ENCODE data around the gene NAB2.
"Not testable (repeated sequence)": the region's sequence is repeated elsewhere in the genome, so short reads cannot be mapped to it uniquely, and the experiment has no call there.

Gene NAB2

GRCh38 chr12:57088354-57089270 lies at the start of gene NAB2:
Gene NAB2, plus strand, starts transcription at chr12:57089114. Its CDS starts 158 bp downstream, at chr12:57089272.
- DNase-seq, result peak; percentile 91

DNA sequence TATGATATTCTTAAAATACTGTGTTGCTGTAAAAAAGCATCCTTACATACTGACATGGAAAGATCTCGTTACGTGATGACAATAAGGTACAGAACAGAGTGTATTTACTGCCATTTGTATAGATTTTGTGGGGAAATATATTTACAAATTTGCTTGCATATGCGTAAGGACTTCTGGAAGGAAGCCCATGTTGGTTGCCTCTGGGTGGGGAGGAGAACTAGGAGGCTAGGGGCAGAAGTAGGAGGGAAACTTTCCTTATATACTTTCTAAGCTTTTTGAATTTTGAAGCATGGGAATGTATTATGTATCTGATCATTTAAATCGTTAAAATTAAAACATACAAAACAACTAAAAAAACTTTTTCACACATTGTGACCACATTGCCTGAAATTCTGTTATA lies 48.7 kb upstream of the NAB2 start:
- DNase-seq, result no peak

DNA sequence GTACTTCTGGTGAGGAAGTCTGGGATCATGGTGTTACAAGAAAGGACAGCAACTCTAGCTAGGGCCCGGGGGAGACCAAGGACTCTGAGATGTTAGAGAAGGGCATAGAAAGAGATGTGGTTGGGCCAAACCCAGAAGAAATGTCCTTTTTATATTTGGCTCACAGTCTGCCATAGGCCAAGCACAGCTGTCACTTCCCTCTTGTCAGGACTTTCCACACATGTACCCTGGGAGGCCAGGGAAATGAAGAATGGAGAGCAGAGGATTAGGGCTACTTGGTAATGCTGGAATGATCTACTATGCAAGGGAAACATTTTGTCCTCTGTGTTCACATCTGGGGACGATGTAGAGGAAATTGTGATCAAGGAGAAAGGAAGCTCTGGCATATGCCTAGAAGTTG lies 48.2 kb upstream of the NAB2 start:
- no peak for DNase-seq

- DNase-seq, result no peak
These were observed 46.2 kb upstream of the NAB2 start for GRCh38 chr12:57042695-57043094.

DNA sequence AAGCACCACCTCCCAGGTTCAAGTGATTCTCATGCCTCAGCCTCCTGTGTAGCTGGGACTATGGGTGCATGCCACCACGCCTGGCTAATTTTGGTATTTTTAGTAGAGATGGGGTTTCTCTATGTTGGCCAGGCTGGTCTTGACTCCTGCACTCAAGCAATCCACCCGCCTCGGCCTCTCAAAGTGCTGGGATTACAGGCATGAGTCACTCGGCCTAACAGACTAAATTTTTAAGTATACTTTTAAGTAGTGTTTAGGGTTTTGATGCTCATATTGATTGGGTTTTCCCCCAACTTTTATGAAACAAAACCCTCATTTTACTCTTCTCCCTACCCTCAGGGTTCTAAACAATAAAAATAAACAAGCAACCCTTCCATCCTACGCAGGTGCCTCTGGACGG lies 44.4 kb upstream of the NAB2 start:
- DNase-seq, result no peak

GRCh38 chr12:57044889-57045288 lies 44.0 kb upstream of the NAB2 start:
- DNase-seq, result no peak

GRCh38 chr12:57046086-57046791 lies 42.7 kb upstream of the NAB2 start:
- no peak for DNase-seq

DNA sequence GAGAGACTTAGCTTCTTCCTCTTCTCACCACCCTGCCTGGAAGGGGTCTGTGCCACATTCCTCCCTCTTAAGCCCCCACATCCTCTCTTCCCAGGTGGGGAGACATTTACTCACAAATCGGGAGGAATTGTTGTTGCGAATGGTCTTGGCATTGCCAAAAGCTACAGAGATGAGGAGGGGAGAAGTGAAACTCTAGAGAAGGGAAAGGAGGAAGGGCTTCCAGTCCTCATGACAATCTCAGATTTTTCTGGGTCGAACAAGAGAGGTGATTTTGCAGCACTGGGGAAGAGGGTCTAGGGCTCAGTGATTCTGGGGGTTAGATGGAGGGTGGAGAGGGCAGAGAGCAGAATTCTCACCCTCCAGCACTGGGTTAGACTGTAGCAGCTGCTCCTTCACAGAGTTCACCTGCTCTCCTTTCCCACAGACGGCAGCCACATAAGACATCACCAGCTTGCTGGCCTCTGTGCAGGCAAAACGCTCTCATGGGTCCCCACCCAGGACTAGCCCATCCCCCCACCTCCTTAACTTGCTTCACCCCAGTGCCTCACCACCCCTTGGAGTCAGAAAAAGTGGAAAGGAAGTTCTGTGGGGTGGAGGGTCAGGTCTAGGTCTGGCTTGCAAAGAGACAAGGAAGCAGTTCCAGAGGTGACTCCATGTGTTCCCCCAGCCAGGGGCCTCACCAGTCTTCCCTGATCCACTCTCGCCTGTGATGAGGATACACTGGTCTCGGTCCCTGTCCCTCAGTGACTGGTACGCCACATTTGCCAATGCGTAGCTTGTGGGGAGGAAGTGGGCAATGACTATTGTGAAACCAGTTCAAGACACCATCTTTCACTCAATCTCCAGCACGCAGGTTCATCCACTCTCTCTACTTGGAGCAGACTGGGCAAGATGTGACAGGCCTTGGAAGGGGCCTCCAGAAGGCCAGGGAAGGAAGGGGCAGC lies 41.7 kb upstream of the NAB2 start:
- DNase-seq, result no peak

GRCh38 chr12:57047981-57048380 lies 40.9 kb upstream of the NAB2 start:
- DNase-seq, result no peak

DNA sequence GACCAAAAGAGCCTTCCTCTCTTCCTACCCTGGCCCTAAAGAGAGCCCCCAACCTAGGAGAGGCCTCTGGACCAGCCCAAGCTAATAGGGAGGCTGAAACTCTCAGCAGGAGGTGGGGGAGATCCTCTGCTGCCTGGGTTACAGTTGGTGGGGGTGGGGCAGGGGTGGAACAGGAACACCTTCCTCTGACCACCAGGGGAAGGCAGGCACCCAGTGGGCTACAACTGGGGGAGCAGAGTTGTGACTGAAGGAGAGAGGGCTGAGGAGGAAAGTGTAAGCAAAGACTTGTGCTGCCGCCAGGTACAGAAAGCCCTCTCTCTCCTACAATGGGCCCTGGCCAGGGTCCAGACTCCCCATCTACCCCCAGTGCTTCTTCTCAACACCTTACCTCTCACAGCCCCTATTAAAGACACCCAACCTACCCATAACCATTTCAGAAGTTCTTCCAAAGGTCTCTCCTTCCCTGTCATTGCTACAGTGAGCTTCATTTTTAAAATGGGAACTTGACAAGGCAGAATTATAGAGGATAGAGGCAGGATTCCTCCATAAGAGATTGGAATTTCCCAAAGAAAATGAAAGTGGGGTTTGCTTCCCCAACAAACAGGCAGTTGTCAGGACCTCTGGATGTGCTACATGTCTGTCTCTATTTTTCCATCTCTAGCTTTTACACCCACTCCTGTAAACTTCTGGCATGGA lies 40.3 kb upstream of the NAB2 start:
- no peak for DNase-seq

- no peak for DNase-seq
These were observed 39.8 kb upstream of the NAB2 start for GRCh38 chr12:57049119-57049446.

GRCh38 chr12:57049890-57050289 lies 39.0 kb upstream of the NAB2 start, which contains the start of gene MYO1A:
Gene MYO1A, minus strand, starts transcription at chr12:57050129. Its CDS starts 1,806 bp downstream, at chr12:57048323.
- no peak for DNase-seq

- no peak for DNase-seq
These were observed 37.9 kb upstream of the NAB2 start for GRCh38 chr12:57051011-57051410.

DNA sequence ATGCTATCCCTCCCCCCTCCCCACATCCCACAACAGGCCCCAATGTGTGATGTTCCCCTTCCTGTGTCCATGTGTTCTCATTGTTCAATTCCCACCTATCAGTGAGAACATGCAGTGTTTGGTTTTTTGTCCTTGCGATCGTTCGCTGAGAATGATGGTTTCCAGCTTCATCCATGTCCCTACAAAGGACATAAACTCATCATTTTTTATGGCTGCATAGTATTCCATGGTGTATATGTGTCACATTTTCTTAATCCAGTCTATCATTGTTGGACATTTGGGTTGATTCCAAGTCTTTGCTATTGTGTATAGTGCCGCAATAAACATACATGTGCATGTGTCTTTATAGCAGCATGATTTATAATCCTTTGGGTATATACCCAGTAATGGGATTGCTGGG lies 35.8 kb upstream of the NAB2 start:
- DNase-seq, result not testable (repeated sequence)

DNA sequence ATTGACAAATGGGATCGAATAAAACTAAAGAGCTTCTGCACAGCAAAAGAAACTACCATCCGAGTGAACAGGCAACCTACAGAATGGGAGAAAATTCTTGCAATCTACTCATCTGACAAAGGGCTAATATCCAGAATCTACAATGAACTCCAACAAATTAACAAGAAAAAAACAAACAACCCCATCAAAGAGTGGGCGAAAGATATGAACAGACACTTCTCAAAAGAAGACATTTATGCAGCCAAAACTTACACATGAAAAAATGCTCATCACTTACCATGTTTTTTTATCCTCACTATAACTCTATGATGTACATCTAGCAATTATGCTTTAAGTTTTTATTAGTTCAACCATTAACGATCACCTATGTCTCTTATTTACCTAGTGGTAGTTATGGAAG lies 35.0 kb upstream of the NAB2 start:
- not testable (repeated sequence) for DNase-seq

DNA sequence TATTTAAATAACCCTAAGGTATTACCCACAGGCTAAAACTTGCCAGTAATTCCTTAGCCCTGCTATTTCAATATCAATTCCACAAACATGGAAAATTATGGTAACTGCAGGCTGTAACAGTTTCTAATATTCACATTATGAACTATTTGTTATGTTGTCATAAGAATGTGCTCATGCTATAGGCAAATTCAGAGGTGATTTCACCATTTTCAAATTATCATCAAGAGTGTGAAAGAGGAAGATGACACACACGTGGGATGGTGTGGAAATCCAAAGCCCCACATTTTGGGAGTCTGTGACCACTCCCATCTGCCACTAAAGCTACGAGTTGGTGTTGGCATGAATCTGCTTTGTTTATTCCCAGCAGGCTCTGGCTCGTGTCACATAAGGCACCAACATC lies 33.1 kb upstream of the NAB2 start:
- no peak for DNase-seq

- DNase-seq, result no peak
These were observed 31.7 kb upstream of the NAB2 start for GRCh38 chr12:57057067-57057751.

DNA sequence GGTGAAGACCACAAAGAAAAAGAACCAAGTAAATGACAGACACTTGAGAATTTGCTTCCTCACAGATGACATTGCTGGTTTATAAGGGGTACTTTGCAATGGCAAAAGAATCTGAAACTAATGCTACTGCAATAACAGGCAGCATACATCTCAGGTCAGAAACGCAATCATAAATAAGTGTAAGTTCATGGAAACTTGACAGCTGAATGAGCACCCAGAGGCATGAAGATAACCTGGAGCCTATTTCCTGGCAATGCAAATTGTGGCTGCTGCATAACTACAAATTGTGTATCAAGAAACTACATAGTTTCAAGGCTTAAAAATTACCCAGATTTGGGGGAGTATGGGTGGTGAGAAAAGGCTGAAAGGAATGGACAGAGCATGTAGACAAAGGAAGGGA lies 30.5 kb upstream of the NAB2 start:
- no peak for DNase-seq

- DNase-seq, result no peak
These were observed 24.8 kb upstream of the NAB2 start for GRCh38 chr12:57063991-57064685.

- no peak for DNase-seq
These were observed 22.7 kb upstream of the NAB2 start for GRCh38 chr12:57066245-57066644.

GRCh38 chr12:57069523-57069922 lies 19.4 kb upstream of the NAB2 start:
- peak; percentile 68 for DNase-seq
